GM23248 (cell line): ENCODE data around the gene RNF39.

Experiments used
- EZH2 ChIP-seq: fragments of 200-600 bp; sonication (generic); IDR thresholded peaks from 2 replicates; pipeline ENCODE4 v1.6.1; 2018; ENCODE audit warnings: antibody characterized with exemption, mild to moderate bottlenecking; ENCODE audit not compliant: insufficient read depth, poor library complexity, severe bottlenecking
- EZH2phosphoT487 ChIP-seq: fragments of 200-600 bp; sonication (generic); IDR thresholded peaks from 2 replicates; pipeline ENCODE4 v1.6.1; 2018; ENCODE audit warnings: antibody characterized with exemption, moderate library complexity, mild to moderate bottlenecking, low read depth; ENCODE audit not compliant: insufficient read depth

DNA sequence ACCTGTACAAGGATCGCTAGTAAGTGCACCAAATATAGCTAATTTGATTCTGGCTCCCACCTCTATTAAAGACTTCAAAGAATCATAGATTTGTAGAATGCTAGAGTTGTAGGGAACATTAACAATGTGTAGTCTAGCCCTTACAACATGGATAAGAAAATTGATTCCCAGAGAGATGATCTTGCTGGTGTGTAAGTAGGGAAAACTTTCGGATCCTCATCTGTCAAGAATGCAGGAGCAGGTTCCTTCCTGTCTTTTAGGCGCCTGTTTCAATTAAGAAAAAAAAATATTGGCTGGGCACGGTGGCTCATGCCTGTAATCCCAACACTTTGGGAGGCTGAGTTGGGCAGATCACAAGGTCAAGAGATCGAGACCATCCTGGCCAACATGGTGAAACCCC lies 12.3 kb upstream of the RNF39 start:
- TF ChIP-seq EZH2 (no peak), EZH2phosphoT487 (no peak)
